GM19395 (cell line): ENCODE data around the gene NPY5R.

Experiments used
- ATAC-seq: cut with Tn5 transposase; IDR thresholded peaks from one replicate; pipeline ENCODE4 v1.9.1; 2021; ENCODE audit warnings: mild to moderate bottlenecking, moderate library complexity; ENCODE audit not compliant: unreplicated experiment

NPY5R gene

GRCh38 chr4:163343604-163344146 lies at the start of gene NPY5R:
Gene NPY5R (plus strand): TSS chr4:163343892. CDS start chr4:163350274, 6,382 bp downstream.
- ATAC-seq, result no peak

- no peak for ATAC-seq
Measured at GRCh38 chr4:163295138-163295537, 48.6 kb upstream of the NPY5R start.

GRCh38 chr4:163300445-163300844 lies 43.2 kb upstream of the NPY5R start:
- ATAC-seq, result no peak

GRCh38 chr4:163303069-163303468 lies 40.6 kb upstream of the NPY5R start:
- ATAC-seq, result no peak

DNA sequence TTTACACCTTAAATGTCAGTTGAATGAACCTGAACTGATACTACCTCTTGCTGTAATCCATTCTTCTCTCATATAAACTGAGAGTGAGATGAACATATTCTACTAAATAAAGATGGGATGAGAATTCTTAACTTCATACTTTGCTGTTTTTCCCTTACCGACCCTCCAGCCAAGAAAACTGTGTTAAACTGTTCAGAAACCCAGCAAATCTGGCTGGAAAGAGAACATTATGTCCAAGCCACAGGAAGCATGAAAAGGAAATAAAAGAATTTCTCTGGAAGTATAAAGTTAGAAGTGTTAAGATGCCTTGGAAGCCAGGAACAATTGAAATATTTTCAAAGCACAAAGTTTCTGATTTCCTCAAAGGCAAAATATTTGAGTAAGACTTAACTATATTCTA lies 34.2 kb upstream of the NPY5R start:
- no peak for ATAC-seq

DNA sequence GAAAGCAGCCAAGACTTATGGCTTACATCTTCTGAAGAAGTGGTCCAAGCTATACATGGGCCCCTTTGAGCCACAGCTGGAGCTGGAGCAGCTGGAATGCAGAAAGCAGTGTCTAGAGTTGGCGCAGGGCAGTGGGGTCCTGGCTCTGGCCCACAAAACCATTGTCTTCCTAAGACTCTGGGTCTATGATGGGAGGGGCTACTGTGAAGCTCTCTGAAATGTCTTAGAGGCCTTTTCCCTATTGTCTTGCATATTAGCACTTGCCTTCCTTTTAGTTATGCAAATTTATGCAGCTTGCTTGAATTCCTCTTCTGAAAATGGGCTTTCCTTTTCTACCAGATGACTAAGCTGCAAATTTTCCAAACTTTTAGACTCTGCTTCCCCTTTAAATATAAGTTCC lies 26.6 kb upstream of the NPY5R start:
- no peak for ATAC-seq

DNA sequence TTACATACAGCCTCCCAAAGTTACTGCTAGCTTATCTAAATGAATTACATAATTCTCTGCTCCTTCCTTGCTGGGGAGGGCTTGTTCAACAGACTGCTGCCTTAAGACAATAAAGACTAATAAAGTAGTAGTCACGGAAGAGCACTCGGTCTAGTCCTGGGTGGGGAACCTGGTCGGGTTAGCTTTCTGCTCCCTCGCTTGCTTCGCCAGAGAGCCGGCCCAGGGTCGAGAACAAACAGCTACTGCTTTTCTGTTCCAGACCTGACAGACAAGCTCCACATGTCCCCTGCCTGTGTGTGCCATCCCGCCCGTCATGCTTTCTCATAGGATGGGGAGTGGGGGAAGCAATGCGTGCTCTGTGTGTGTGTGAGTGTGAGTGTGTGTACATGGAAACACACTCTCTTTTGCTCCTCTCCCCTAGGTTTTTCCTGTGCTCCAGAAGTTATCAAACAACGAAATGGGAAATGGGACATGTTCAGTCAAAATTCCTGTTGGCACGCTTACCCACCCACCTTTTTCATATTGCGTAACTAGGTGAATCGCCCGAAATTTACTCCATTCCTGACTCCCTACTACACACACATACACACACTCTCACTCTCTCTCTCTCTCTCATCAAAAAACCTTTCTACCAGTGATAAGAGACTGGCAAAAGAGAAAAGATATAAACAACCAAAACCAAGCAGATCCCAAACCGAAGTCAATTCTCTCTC lies 12.6 kb upstream of the NPY5R start:
- ATAC-seq, result no peak

DNA sequence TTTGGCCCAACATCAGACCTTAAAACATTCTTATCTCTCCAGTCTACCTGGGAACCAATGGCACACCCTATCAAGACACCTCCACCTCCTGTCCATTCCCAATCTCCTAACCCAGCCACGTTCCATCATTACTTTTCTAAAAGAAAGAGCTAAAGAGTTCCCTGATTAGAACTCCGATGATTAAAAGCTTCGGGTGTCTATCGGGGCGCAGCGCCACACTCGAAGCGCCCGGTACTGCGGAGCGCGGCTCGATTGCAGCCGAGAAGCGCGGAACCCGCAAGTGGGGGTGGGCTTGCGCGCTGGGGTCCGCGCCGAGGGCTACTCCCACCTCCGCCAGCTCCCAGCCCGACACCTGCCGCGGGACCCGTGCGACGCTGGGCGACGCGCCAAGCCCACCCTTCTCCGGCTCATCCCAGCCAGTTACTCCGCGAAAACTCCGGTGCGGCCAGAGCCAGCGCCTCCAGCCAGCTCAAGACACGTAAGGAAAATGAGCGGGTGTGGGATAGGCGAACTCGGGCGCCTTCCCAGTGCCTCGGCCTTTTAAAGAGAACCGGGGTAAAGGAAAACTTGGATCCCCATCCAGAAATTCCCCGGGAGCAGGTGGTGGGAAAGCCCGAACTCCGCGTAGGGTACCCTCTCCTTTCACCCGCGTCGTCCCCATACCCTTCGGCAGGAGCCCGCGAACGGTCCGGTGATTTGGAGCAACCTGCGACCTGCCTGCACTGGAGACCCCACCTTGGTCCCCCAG lies 11.9 kb upstream of the NPY5R start:
- ATAC-seq, result peak; percentile 36

DNA sequence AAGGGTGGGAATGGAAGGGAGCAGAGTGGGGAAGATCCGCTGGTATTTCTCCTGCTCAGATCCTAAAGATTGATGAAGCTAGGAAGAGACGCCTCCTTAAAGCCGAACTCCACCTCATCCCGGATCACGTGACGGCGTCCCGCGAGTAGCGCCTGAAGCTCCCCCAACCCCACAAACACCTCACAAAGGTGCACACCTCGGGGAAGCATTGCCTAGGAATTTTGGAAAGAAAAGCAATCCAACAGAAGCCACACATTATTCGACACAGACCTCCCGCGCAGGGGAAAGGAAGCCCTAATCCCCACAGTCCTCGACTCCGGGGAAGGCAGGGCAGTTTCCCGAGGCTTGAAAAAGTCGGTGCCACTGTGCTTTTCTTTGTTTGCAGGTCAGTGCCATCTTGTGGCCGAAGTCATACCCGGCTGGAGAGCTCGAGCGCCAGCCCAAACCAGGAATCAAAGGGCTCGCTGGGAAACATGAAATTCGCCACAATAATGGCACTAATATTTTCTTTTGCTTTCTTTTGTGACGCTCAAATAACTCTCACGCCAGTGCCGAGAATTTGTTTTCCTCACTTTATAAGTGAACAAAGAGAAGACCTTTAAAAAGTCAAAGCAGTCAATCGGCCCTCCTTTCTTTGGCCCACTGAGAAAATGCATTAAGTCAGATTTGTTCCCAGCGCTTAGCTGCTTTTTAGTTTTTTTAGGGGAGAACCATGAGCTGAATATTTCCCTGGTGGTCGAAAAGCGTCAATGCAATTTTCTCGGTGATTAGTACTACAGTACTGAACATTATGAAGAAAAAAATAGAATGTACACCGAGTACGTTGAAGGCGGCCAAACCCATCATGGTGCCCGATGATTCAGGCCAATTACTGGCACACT lies 10.9 kb upstream of the NPY5R start, which contains the start of gene NPY1R:
TSS of gene NPY1R (minus strand) at position 71 of the 881 bp plus-strand sequence. CDS start 6,042 bp downstream, outside the sequence.
- peak; percentile 82 for ATAC-seq

DNA sequence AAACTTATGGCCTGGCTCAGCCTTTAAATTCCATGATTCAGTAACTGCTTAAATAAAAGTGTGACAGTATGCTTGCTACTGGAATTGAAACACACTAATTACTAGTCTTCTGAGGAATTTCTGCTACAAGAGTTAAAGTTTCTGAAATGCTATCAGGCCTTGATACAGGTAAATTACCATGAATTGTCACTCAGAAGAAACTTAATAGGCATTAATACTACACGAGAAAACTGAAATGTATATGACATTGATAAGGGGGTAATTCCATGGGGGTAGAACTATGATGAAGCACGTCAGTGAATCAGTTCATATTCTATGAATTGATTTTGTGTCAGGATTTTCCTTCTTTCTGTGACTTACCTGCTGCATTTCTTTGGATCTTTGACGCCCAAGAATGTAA lies 8.3 kb upstream of the NPY5R start:
- ATAC-seq, result no peak

DNA sequence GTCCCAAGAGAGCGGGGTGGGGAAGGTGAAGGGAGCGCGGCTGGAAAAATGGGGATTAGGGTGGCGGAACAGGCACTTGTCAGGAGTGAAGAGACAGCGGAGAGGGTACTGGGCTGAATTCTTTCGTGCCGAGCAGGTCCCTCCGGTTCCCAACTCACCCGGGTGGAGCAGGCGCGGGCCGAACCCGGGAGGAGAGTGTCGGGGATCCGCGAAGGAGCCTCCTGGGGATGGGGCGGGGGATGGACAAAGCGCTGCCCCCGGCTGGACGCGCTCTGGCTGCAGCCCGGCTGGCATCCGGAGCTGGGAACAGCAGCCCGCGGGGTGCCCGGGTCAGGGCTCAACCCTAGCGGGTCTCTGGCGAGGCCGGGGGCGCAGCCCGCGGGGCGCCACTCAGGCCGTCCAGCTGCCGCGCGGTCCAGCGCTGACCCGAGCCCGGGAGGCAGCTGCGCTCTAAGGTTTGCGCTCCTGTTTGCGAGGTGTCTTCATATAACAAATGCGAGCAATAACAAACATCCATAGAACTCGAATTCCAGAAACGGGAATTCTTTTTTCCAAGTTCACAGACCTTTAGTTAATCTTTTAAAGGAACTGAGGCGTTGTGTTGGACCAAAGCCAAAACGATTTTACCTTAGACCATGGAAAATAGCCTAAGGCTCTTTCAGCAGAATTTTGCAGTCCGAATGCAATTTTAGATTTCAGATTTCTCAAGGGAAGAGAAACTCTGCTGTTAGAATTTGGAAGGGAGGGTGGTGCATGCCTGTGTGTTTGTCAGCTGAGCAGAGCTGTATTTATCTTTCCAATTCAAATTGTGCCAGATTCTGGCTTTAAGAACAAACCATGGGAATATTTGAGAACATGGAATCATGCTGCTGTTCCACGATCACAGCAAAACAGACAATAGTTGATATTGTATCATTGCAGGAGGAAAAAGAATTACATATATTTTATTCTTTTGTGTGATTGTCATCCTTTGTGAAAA lies 744 bp downstream of the NPY5R start:
- ATAC-seq, result no peak

DNA sequence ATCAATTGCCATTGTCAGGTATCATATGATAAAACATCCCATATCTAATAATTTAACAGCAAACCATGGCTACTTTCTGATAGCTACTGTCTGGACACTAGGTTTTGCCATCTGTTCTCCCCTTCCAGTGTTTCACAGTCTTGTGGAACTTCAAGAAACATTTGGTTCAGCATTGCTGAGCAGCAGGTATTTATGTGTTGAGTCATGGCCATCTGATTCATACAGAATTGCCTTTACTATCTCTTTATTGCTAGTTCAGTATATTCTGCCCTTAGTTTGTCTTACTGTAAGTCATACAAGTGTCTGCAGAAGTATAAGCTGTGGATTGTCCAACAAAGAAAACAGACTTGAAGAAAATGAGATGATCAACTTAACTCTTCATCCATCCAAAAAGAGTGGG lies 7.0 kb downstream of the NPY5R start:
- no peak for ATAC-seq

DNA sequence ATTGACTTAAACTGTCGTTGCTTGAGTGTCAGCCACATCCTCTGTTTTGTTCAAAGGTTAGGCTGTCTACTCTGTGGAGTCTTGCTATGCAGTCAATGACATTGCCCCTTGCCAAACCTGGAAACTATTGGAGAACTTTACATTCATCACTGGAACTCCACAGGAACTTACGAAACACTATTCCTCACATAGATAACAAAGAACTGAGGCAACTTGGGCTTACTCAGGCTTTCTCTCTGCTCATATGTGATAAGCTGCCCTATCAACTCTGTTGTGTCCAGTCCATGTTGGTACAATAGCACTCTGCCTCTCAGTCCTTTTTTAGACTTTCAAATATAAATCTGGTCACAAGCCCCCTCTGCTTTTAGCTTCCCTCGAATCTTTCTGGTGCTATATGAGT lies 9.4 kb downstream of the NPY5R start:
- ATAC-seq, result no peak

- no peak for ATAC-seq
Measured at GRCh38 chr4:163356104-163356503, 12.4 kb downstream of the NPY5R start.

DNA sequence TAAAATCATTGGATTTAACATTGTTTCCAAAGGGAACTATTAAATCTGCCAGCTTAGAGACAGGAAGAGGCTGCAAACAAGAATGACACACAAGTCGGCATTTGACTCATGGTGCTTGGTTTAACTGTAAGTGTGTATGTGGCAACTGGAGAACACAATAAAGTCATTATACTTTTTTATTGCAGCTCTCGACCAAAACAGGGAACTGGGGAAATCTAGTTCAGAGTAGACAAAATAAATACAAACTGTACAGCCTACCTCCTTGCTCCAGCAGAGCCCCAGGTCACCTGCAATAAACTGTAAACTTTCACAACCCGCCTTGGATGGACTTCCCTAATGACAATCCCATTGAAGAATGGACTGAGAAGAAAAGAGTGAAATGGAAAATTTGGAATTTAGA lies 24.0 kb downstream of the NPY5R start:
- ATAC-seq, result no peak

DNA sequence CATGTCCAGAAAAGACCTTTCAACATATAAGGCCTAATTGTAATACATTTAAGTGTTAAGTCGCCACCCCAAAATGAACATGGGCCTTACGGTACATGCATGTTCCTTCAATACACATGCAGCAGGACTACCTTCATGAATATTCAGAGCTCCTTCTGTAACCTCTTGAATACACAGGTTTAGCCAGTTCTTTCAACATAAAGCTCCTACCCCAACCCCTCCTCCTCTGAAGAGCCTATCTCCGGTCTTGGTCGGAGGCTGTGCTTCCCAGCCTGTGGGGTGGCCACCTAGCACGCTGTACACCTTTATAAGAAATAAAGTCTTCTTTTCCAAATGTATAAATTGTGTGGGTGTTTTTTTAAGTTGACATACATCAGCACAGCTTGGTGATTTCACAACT lies 28.3 kb downstream of the NPY5R start:
- no peak for ATAC-seq

GRCh38 chr4:163378661-163379060 lies 35.0 kb downstream of the NPY5R start:
- no peak for ATAC-seq

GRCh38 chr4:163380703-163381102 lies 37.0 kb downstream of the NPY5R start:
- ATAC-seq, result no peak

DNA sequence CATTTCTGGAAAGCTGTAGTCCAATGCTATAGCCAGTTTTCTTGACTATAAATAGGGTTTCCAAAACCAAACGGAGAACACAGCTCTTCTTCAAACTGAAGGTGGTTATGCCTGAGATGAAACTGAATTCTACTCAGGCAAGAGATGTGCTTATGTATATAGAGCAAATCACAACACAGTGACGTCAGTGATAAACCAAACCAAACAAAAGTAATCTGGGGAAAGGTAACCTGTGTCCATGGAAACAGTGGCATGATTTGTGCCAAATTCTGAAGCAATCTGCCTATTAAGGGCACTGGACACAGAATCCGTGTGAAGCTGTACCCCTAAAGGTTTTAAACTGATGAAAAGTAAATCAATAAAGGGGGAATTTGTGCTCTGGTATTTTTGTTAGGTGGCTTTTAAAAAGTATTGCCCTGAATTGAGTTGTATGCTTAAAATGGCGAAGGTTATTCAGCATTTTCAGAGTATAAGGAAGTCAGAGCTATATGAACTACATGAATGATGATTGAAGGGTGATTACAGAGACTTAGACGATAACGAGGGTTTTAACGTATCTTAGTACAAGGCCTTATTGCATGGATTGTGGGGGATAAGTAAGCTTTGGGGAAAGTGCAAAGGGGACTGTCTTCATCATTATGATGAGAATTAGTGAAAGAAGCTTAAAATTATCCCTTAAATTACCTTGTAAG lies 38.6 kb downstream of the NPY5R start:
- ATAC-seq, result no peak
